GM18499 (cell line): Measurements from ENCODE around the gene CRY1.
"Not testable (repeated sequence)": the region's sequence is repeated elsewhere in the genome, so short reads cannot be mapped to it uniquely, and the experiment has no call there.

Source experiments
- ATAC-seq: cut with Tn5 transposase; IDR thresholded peaks from one replicate; pipeline ENCODE4 v1.9.1; 2021; ENCODE audit warnings: moderate number of reproducible peaks; ENCODE audit not compliant: insufficient read depth, unreplicated experiment

CRY1 gene

GRCh38 chr12:107109726-107110719, 16.7 kb upstream of the CRY1 start:
- no peak for ATAC-seq

GRCh38 chr12:107108995-107109508, 15.7 kb upstream of the CRY1 start:
- ATAC-seq, result no peak

GRCh38 chr12:107108366-107108765, 15.0 kb upstream of the CRY1 start:
- not testable (repeated sequence) for ATAC-seq

- no peak for ATAC-seq
Observed at GRCh38 chr12:107107381-107107780, 14.0 kb upstream of the CRY1 start.

GRCh38 chr12:107106241-107107025, 13.1 kb upstream of the CRY1 start:
- no peak for ATAC-seq

GRCh38 chr12:107105410-107105703, 12.0 kb upstream of the CRY1 start:
- no peak for ATAC-seq

- ATAC-seq, result no peak
Observed at GRCh38 chr12:107103516-107103915, 10.2 kb upstream of the CRY1 start.

- ATAC-seq, result no peak
Observed at GRCh38 chr12:107103097-107103496, 9.7 kb upstream of the CRY1 start.

- ATAC-seq, result no peak
Observed at GRCh38 chr12:107102294-107102693, 8.9 kb upstream of the CRY1 start.

GRCh38 chr12:107101651-107102050, 8.3 kb upstream of the CRY1 start:
- no peak for ATAC-seq

GRCh38 chr12:107099917-107100316, 6.6 kb upstream of the CRY1 start:
- ATAC-seq, result no peak

GRCh38 chr12:107096571-107096970, 3.2 kb upstream of the CRY1 start:
- no peak for ATAC-seq

GRCh38 chr12:107094183-107094448, 767 bp upstream of the CRY1 start:
- no peak for ATAC-seq

GRCh38 chr12:107092669-107093416, 506 bp downstream of the CRY1 start:
- no peak for ATAC-seq

- ATAC-seq, result no peak
Observed at GRCh38 chr12:107091989-107092641, 1.2 kb downstream of the CRY1 start.

GRCh38 chr12:107091381-107091780, 2.0 kb downstream of the CRY1 start:
- no peak for ATAC-seq

GRCh38 chr12:107090711-107091110, 2.6 kb downstream of the CRY1 start:
- no peak for ATAC-seq

- ATAC-seq, result no peak
Observed at GRCh38 chr12:107088912-107089311, 4.4 kb downstream of the CRY1 start.

- ATAC-seq, result no peak
Observed at GRCh38 chr12:107086314-107086713, 7.0 kb downstream of the CRY1 start.

GRCh38 chr12:107081778-107082177, 11.6 kb downstream of the CRY1 start:
- ATAC-seq, result no peak
